GM06990 (cell line): ENCODE results near the gene PPP1R37.

ENCODE experiments used
- DNase-seq: peaks from one replicate; pipeline ENCODE4 v3.0.0-alpha.2; 2011; ENCODE audit not compliant: insufficient read length; ENCODE audit errors: extremely low read depth
- H3K27me3 ChIP-seq: replicated peaks from 2 replicates; pipeline ENCODE4 v1.6.0; 2011; ENCODE audit warnings: low read length; ENCODE audit not compliant: control insufficient read depth, insufficient read depth
- H3K36me3 ChIP-seq: 2 replicates; pipeline ENCODE4 v1.5.1; 2011; ENCODE audit warnings: low read length; ENCODE audit not compliant: control insufficient read depth, insufficient read depth
- H3K4me3 ChIP-seq: replicated peaks from 2 replicates; pipeline ENCODE4 v1.5.1; 2011; ENCODE audit warnings: low read depth, mild to moderate bottlenecking, control low read depth, low read length
- TF ChIP-seq, protein P1 (sequence below): IDR thresholded peaks from 2 replicates; pipeline ENCODE4 v1.5.1; 2011; ENCODE audit warnings: low read length, control low read depth, mild to moderate bottlenecking, inconsistent platforms; ENCODE audit not compliant: insufficient read depth, poor library complexity, severe bottlenecking

The PPP1R37 gene, protein sequence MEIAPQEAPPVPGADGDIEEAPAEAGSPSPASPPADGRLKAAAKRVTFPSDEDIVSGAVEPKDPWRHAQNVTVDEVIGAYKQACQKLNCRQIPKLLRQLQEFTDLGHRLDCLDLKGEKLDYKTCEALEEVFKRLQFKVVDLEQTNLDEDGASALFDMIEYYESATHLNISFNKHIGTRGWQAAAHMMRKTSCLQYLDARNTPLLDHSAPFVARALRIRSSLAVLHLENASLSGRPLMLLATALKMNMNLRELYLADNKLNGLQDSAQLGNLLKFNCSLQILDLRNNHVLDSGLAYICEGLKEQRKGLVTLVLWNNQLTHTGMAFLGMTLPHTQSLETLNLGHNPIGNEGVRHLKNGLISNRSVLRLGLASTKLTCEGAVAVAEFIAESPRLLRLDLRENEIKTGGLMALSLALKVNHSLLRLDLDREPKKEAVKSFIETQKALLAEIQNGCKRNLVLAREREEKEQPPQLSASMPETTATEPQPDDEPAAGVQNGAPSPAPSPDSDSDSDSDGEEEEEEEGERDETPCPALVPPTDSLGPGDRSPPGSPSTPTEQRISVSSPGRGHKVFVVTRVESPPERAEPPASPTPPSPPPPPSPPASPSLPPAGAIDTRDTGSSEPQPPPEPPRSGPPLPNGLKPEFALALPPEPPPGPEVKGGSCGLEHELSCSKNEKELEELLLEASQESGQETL

DNA sequence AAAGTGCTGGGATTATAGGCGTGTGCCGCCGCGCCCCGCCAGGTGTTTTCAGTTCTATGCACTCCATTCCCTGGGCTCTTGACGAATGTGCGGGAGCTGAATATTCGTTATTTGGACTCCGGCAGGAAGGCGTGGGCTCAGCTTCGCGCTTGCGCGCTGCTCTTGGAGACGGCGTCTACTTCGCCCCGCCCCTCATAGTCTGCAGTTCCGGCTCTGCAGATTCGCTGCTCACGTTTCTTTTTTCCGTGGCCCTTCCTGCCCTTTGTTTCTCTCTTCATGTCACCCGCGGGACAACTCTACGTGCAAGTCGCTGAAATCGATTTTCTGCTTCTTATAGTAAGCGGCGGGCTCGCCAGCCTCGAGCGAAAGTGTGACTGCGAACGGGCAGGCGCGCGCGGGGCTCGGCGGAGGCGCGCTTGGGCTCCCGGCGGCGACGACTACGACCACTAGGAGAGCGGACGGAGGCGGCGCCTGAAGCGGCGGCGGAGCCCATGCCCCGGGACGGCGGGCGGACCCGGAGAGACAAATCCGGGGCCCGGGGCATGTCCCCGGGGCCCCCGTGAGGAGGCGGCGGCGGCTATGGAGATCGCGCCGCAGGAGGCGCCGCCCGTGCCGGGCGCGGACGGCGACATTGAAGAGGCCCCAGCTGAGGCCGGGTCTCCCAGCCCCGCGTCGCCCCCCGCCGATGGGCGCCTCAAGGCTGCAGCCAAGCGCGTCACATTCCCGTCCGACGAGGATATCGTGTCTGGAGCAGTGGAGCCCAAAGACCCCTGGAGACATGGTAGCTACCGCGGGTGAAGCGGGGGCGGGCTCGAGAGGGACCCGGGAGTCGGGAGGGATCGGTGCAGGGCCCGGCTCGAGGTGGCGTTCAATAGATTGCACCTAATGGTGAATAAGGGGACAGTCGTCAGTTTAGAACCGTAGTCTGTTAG is at the start of gene PPP1R37:
PPP1R37 (plus strand) TSS at position 433 of the 932 bp plus-strand sequence; CDS start at position 580, 147 bp downstream.
- Histone ChIP-seq H3K4me3 (peak within 1 kb of the TSS; percentile 66), H3K36me3 (peaks cover 14% of the 10 kb centered on the region), H3K27me3 (no peaks in the 10 kb centered on the region)
- TF ChIP-seq, protein P1, sequence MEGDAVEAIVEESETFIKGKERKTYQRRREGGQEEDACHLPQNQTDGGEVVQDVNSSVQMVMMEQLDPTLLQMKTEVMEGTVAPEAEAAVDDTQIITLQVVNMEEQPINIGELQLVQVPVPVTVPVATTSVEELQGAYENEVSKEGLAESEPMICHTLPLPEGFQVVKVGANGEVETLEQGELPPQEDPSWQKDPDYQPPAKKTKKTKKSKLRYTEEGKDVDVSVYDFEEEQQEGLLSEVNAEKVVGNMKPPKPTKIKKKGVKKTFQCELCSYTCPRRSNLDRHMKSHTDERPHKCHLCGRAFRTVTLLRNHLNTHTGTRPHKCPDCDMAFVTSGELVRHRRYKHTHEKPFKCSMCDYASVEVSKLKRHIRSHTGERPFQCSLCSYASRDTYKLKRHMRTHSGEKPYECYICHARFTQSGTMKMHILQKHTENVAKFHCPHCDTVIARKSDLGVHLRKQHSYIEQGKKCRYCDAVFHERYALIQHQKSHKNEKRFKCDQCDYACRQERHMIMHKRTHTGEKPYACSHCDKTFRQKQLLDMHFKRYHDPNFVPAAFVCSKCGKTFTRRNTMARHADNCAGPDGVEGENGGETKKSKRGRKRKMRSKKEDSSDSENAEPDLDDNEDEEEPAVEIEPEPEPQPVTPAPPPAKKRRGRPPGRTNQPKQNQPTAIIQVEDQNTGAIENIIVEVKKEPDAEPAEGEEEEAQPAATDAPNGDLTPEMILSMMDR: no peak
- peak; percentile 89 for DNase-seq

DNA sequence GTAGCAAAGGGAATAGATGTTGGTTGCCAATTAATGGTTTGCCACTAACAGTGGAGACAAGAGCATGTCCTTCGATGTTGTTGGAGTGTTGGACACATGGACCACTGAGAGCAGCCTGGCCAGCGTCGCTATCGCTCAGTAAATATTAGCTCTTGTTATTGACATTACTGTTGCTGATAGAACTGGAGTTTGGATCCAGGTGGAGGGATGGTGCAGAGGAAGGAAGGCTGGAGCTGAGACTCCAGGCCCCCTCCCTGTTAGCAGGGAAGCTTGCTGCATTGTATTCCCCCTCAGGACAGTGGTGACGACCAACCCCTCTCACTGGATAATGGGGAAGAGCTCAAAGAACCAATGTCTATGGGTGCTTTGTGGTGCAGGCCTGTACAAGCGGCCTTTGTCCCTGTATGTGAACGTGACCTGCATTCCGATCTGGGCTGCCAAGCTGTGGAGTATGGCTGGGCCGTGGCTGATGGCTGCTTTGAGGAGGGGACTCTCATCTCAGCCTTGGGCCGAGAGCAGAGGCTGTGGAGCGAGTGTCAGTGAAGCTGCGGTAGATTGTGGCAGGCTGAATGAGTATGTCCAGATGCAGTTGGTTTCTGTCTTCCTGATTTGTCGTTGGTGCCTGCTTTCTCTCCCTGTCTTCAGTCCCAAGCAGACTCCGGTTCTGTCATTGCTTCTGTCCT is 47.2 kb upstream of the PPP1R37 start:
- no peak for DNase-seq
- Histone ChIP-seq H3K4me3 (no peak overlapping the region), H3K27me3 (no peaks in the 10 kb centered on the region), H3K36me3 (peaks cover 27% of the 10 kb centered on the region)
- TF ChIP-seq, protein P1: no peak

DNA sequence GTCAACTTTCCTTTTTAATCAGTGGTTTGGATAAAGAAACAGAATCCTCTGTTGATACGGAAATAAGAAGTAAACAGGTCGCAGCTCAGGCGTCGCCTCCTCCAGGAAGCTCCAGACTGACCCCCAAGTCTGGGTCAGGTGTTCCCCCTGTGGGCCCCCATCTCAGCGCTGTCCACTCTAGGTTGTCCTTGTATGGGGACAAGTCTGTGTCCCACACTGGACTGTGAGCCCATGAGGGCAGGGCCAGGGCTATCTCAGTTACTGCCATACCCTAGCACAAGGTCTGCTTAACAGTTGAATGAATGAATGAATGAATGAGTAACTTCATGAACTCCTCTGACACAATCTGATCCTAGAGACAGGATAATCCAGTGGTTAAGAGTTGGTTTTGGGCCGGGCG is 46.6 kb upstream of the PPP1R37 start:
- TF ChIP-seq, protein P1: no peak
- no peak for DNase-seq
- Histone ChIP-seq H3K36me3 (peaks cover 26% of the 10 kb centered on the region), H3K27me3 (no peaks in the 10 kb centered on the region), H3K4me3 (no peak overlapping the region)

DNA sequence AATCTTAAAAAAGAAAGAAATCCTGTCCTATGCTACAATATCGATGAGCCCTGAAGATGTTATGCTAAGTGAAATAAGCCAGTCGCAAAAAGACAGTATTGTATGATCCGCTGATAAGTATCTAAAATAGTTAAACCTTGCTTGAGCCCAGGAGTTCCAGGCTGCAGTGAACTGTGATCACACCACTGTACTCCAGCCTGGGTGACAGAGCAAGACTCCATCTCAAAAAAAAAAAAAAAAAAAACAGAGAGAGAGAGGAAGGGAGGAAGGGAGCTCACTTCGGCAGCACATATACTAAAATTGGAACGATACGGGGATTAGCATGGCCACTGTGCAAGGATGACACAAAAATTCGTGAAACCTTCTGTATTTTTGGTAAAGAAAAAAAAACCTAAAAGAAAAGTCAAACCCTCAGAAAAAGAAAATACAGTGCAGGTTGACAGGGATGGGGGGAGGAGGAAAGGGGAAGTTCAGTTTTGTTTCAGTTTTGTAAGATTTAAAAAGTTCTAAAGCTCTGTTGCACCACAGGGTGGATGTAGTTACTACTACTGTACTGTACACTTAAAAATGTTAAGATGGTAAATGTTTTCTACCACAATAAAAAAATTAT is 45.7 kb upstream of the PPP1R37 start:
- no peak for DNase-seq
- TF ChIP-seq, protein P1: no peak
- no peaks in the 10 kb centered on the region for H3K27me3 ChIP-seq
- H3K4me3 ChIP-seq: peak overlapping the region; percentile 44
- H3K36me3 ChIP-seq: peaks cover 23% of the 10 kb centered on the region
